Smooth muscle cell (in vitro differentiated cells): Measurements from ENCODE around the gene PGRMC2. TPM values are rescaled to one million over a fixed set of nuclear protein-coding genes. Genes with fewer than 3 reads are reported as not detected.
A peak's percentile ranks its signal among the peaks of the same experiment; 100 is the strongest.

Experiments used
- DNase-seq: peaks from one replicate; lab custom pipeline; 2025; ENCODE audit not compliant: unreplicated experiment; lab: John Stamatoyannopoulos, UW
- H2AFZ ChIP-seq: fragments of 200-600 bp; sonication (generic); 2 replicates; pipeline ENCODE4 v1.6.0; 2016; ENCODE audit warnings: antibody characterized with exemption, low read depth, mild to moderate bottlenecking
- H3F3A ChIP-seq: fragments of 200-600 bp; sonication (generic); 2 replicates; pipeline ENCODE4 v1.6.0; 2017; ENCODE audit warnings: antibody characterized with exemption, low read depth
- H3K27ac ChIP-seq: fragments of 200-600 bp; sonication (generic); 2 replicates; pipeline ENCODE4 v1.5.1; 2016; ENCODE audit warnings: low read depth, mild to moderate bottlenecking
- H3K27me3 ChIP-seq: fragments of 200-600 bp; sonication (generic); 2 replicates; pipeline ENCODE4 v1.6.1; 2016; ENCODE audit warnings: low read depth, mild to moderate bottlenecking
- H3K36me3 ChIP-seq: fragments of 200-600 bp; sonication (generic); 2 replicates; pipeline ENCODE4 v1.5.1; 2016; ENCODE audit warnings: low read depth
- H3K4me1 ChIP-seq: fragments of 200-600 bp; sonication (generic); 2 replicates; pipeline ENCODE4 v1.5.1; 2016; ENCODE audit warnings: low read depth
- H3K4me2 ChIP-seq: fragments of 200-600 bp; sonication (generic); 2 replicates; pipeline ENCODE4 v1.6.0; 2016; ENCODE audit warnings: mild to moderate bottlenecking
- H3K4me3 ChIP-seq: fragments of 200-600 bp; sonication (generic); 2 replicates; pipeline ENCODE4 v1.5.1; 2016; ENCODE audit warnings: mild to moderate bottlenecking
- H3K79me2 ChIP-seq: fragments of 200-600 bp; sonication (generic); 2 replicates; pipeline ENCODE4 v1.6.0; 2016; ENCODE audit warnings: low read depth, mild to moderate bottlenecking
- H3K9ac ChIP-seq: fragments of 200-600 bp; sonication (generic); 2 replicates; pipeline ENCODE4 v1.6.0; 2016; ENCODE audit warnings: low read depth
- H3K9me3 ChIP-seq: fragments of 200-600 bp; sonication (generic); replicated peaks from 2 replicates; pipeline ENCODE4 v1.5.1; 2016; ENCODE audit warnings: low read depth
- H4K20me1 ChIP-seq: fragments of 200-600 bp; sonication (generic); 2 replicates; pipeline ENCODE4 v1.6.0; 2016; ENCODE audit warnings: low read depth
- CTCF ChIP-seq: fragments of 200-600 bp; sonication (generic); IDR thresholded peaks from 2 replicates; pipeline ENCODE4 v1.5.1; 2017; ENCODE audit warnings: borderline replicate concordance, mild to moderate bottlenecking, antibody characterized with exemption; ENCODE audit not compliant: insufficient read depth, poor library complexity, severe bottlenecking
- WGBS: methylation state at CpG from one replicate; pipeline ENCODE4 v1.1.7; 2016; ENCODE audit warnings: low lambda C conversion rate; 5-methylcytosine and 5-hydroxymethylcytosine counted together
- polyA plus RNA-seq: library from polyadenylated mRNA; unstranded; fragments of >200 nt; fragmentation: Nextera tagmentation; extraction: Ambion mirVana; gene quantifications from 2 replicates; pipeline ENCODE4 v1.2.1, GENCODE V29; 2016
- total RNA-seq: library from RNA; depleted of rRNA; stranded (reverse); fragments of >200 nt; gene quantifications from 2 replicates; pipeline ENCODE4 v1.2.3, GENCODE V29; 2014

Gene PGRMC2
- total and polyA plus RNA-seq, 2 experiments from 2014 or later: 52.1 to 56.7 TPM

- Histone ChIP-seq H3K4me3 (no peak overlapping the region), H3K4me2 (no peak overlapping the region), H3K79me2 (peaks cover 76% of the 10 kb centered on the region), H3K9ac (no peak overlapping the region), H3K27ac (no peak overlapping the region), H3F3A (peaks cover 9% of the 10 kb centered on the region), H2AFZ (no peak overlapping the region), H3K36me3 (peaks cover 6% of the 10 kb centered on the region), H4K20me1 (peaks cover 81% of the 10 kb centered on the region), H3K9me3 (no peaks in the 10 kb centered on the region), H3K4me1 (no peaks in the 10 kb centered on the region), H3K27me3 (no peaks in the 10 kb centered on the region)
- no peak for TF ChIP-seq CTCF
- DNase-seq: no peak
Measured at GRCh38 chr4:128275346-128275745, 12.3 kb downstream of the PGRMC2 start.

- Histone ChIP-seq H3K27me3 (no peaks in the 10 kb centered on the region), H3K4me2 (no peak overlapping the region), H4K20me1 (peaks cover 43% of the 10 kb centered on the region), H3K36me3 (peaks cover 8% of the 10 kb centered on the region), H3K9ac (no peak overlapping the region), H3K4me1 (no peaks in the 10 kb centered on the region), H3F3A (peaks cover 21% of the 10 kb centered on the region), H3K79me2 (peaks cover 39% of the 10 kb centered on the region), H2AFZ (no peak overlapping the region), H3K9me3 (no peaks in the 10 kb centered on the region), H3K27ac (no peak overlapping the region), H3K4me3 (no peak overlapping the region)
- WGBS: 95% methylated on average over 1 of the region's 1 CpG
- DNase-seq: no peak
- no peak for TF ChIP-seq CTCF
Measured at GRCh38 chr4:128271551-128271950, 16.1 kb downstream of the PGRMC2 start.

DNA sequence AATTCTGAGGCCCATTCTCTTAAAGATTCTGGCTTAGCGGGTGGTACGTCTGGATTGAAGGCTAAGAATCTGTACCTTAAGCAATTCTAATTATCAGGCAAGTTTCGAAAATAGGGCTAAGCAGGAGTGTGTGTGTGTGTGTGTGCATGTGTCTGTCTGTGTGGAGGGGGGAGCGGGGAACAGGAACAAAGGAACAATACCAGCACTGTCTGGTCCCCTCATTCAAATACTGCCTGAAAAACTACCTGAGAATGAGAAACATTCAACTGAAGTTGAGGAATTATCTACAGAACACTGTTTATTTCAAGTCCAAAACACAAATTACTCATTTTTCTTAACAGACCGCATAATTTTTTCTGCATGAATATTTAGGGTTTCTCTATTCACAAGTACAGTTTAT is 18.6 kb downstream of the PGRMC2 start:
- H3K9ac ChIP-seq: no peak overlapping the region

More for the DNA sequence above, 18.6 kb downstream of the PGRMC2 start:
- H3K27ac ChIP-seq: peak overlapping the region; percentile 25
- H3K9me3 ChIP-seq: no peaks in the 10 kb centered on the region
- TF ChIP-seq CTCF: no peak
- no peak overlapping the region for H3K4me3 ChIP-seq
- H3K4me2 ChIP-seq: no peak overlapping the region
- H3F3A ChIP-seq: peaks cover 21% of the 10 kb centered on the region
- peaks cover 8% of the 10 kb centered on the region for H3K36me3 ChIP-seq
- 84% methylated on average over 5 of the region's 5 CpGs for WGBS
- H3K79me2 ChIP-seq: peaks cover 15% of the 10 kb centered on the region
- H3K27me3 ChIP-seq: no peaks in the 10 kb centered on the region
- H4K20me1 ChIP-seq: peaks cover 19% of the 10 kb centered on the region
- H3K4me1 ChIP-seq: no peaks in the 10 kb centered on the region
- no peak overlapping the region for H2AFZ ChIP-seq
- no peak for DNase-seq
